ENCODE results near the gene WWOX. TPM values are rescaled to one million over a fixed set of nuclear protein-coding genes. Genes with fewer than 3 reads are reported as not detected.

Gene WWOX
- total RNA-seq, 1 donor from 2014 or later = 7.3 TPM

DNA sequence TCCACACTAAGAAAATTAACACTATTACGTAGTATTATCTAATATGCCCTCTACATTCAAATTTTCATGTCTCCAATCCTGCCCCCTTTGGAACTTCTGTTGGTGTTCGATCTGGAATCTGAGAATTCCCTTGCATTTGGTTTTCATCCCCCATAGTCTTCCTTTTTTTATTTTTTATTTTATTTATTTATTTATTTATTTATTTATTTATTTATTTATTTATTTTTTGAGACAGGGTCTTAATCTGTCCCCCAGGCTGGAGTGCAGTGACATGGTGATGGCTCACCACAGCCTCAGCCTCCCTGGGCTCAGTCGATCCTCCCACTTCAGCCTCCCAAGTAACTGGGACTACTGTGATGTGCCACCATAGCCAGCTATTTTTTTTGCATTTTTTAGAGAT is 911.8 kb downstream of the WWOX start:
- peaks cover 4% of the 10 kb centered on the region for H3K27me3 Mint-ChIP-seq (ENCODE audit: low read depth, unreplicated experiment)
- peaks cover 5% of the 10 kb centered on the region for H3K9me3 Mint-ChIP-seq (ENCODE audit: unreplicated experiment)
- DNase-seq (ENCODE audit: low read depth) = no peak
- Histone ChIP-seq H4K20me1 (ENCODE audit: insufficient read depth, low read length) (no peaks in the 10 kb centered on the region), H3K4me1 (ENCODE audit: insufficient read depth, low read length) (no peaks in the 10 kb centered on the region), H3K4me3 (ENCODE audit: insufficient read depth, low read depth, low read length) (no peak overlapping the region), H2AFZ (ENCODE audit: low read depth, low read length) (no peak overlapping the region), H3K9ac (ENCODE audit: low read length) (no peak overlapping the region), H3K79me2 (ENCODE audit: insufficient read depth, low read length) (no peaks in the 10 kb centered on the region), H3K36me3 (ENCODE audit: insufficient read depth, low read length) (no peaks in the 10 kb centered on the region), H3K27me3 (ENCODE audit: insufficient read depth, low read length) (no peaks in the 10 kb centered on the region), H3K4me2 (ENCODE audit: low read length) (no peak overlapping the region), H3K9me3 (ENCODE audit: insufficient read depth, low read depth, low read length) (no peaks in the 10 kb centered on the region), H3K27ac (ENCODE audit: low read depth, low read length) (no peak overlapping the region)
- no peak overlapping the region for H3K27ac Mint-ChIP-seq (ENCODE audit: unreplicated experiment)
- no peaks in the 10 kb centered on the region for H3K36me3 Mint-ChIP-seq (ENCODE audit: low read depth, unreplicated experiment)
- H3K4me3 Mint-ChIP-seq (ENCODE audit: unreplicated experiment) = no peak overlapping the region
- FAIRE-seq = no peak
- H3K4me1 Mint-ChIP-seq (ENCODE audit: low read depth, unreplicated experiment) = peaks cover 3% of the 10 kb centered on the region
- no peak for TF ChIP-seq CTCF (IDR thresholded peaks at IDR 0.05; ENCODE audit: insufficient read depth, low read depth, low read length)
- TF ChIP-seq EZH2 (IDR thresholded peaks at IDR 0.05; ENCODE audit: insufficient read depth, low read length) = no peak

DNA sequence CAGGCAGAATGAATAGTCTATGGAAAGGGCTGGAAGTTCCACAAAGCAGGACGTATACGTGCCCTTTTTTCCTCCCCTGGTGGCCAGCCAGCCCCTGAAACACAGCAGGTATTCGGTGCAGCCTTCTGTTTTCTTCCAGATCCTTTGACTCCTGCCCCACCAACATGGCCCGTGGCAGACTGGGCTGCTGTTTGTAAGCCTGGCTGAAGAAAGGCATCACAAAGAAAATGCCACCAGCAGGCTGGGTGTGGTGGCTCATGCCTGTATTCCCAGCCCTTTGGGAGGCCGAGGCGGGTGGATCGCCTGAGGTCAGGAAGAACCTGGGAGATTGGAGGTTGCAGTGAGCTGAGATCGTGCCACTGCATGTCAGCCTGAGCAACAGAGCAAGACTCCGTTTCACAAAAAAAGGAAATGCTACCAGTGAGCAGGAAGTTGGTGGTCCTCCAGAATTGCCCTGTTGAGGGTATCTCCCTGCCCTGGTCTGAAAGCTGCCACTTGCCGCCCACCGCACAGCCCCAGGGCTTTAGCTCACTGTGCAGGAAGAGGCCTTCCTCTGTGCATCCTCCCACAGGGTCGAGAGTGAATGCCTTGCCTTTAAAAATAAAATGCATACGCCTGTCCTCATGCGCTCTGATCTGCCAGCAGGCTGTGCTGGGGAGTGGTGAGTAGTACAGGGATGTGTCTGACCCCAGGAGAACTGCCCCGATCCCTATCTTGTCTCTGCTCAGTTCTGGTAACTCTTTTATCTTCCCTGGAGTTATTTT is 913.4 kb downstream of the WWOX start:
- no peaks in the 10 kb centered on the region for H3K27me3 ChIP-seq (ENCODE audit: insufficient read depth, low read length)
- Mint-ChIP-seq H3K9me3 (ENCODE audit: unreplicated experiment) (peaks cover 5% of the 10 kb centered on the region), H3K4me3 (ENCODE audit: unreplicated experiment) (no peak overlapping the region), H3K4me1 (ENCODE audit: low read depth, unreplicated experiment) (peaks cover 2% of the 10 kb centered on the region), H3K36me3 (ENCODE audit: low read depth, unreplicated experiment) (no peaks in the 10 kb centered on the region), H3K27me3 (ENCODE audit: low read depth, unreplicated experiment) (peaks cover 4% of the 10 kb centered on the region), H3K27ac (ENCODE audit: unreplicated experiment) (no peak overlapping the region)
- no peak overlapping the region for H3K9ac ChIP-seq (ENCODE audit: low read length)
- no peak for DNase-seq (ENCODE audit: low read depth)
- no peaks in the 10 kb centered on the region for H3K79me2 ChIP-seq (ENCODE audit: insufficient read depth, low read length)
- no peak overlapping the region for H3K4me2 ChIP-seq (ENCODE audit: low read length)
- H3K9me3 ChIP-seq (ENCODE audit: insufficient read depth, low read depth, low read length) = no peaks in the 10 kb centered on the region
- no peaks in the 10 kb centered on the region for H4K20me1 ChIP-seq (ENCODE audit: insufficient read depth, low read length)
- H3K4me1 ChIP-seq (ENCODE audit: insufficient read depth, low read length) = no peaks in the 10 kb centered on the region
- H3K36me3 ChIP-seq (ENCODE audit: insufficient read depth, low read length) = no peaks in the 10 kb centered on the region
- no peak overlapping the region for H3K27ac ChIP-seq (ENCODE audit: low read depth, low read length)
- H2AFZ ChIP-seq (ENCODE audit: low read depth, low read length) = no peak overlapping the region
- no peak for FAIRE-seq
- no peak overlapping the region for H3K4me3 ChIP-seq (ENCODE audit: insufficient read depth, low read depth, low read length)
- TF ChIP-seq CTCF (IDR thresholded peaks at IDR 0.05; ENCODE audit: insufficient read depth, low read depth, low read length) = no peak

DNA sequence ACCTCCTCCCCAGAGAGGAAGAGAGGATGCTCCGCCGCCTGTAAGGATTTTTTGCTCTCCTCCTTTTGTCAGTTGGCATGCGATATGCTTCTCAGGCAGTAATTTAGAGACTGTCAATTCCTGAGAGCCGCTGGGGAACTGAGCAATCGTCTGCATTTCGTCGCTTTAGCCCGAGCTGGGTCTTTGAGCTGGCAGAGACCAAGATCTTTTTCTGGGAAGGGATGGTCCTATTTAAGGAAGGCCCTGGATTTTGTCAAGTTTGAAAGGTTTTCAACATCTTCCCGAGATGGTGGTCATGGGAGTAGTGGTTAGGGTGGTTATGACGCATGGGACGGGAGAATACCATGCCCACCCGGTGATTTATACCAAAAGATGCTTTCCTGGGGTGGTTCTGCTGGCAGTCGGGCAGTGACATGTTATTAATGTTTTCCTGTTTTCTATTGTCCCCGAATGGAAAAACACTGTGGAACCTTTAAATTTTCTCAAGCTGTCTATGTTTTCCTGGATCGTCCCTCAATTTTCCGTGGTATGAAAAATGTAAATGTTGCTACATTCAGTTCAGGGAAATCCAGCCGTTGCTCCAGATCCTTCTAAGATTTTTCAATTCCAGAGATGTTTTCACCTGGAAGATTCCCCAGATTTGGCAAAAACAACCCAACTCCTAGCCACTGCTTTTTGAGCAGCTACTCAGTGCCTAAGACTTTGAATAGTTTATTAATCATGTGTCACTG is 914.6 kb downstream of the WWOX start:
- H3K9me3 ChIP-seq (ENCODE audit: insufficient read depth, low read depth, low read length) = no peaks in the 10 kb centered on the region
- no peaks in the 10 kb centered on the region for H3K27me3 ChIP-seq (ENCODE audit: insufficient read depth, low read length)
- H3K9me3 Mint-ChIP-seq (ENCODE audit: unreplicated experiment) = peaks cover 5% of the 10 kb centered on the region
- H3K4me3 ChIP-seq (ENCODE audit: insufficient read depth, low read depth, low read length) = no peak overlapping the region
- no peak overlapping the region for H3K4me3 Mint-ChIP-seq (ENCODE audit: unreplicated experiment)
- no peak overlapping the region for H3K9ac ChIP-seq (ENCODE audit: low read length)
- TF ChIP-seq CTCF (IDR thresholded peaks at IDR 0.05; ENCODE audit: insufficient read depth, low read depth, low read length) = no peak
- TF ChIP-seq EZH2 (IDR thresholded peaks at IDR 0.05; ENCODE audit: insufficient read depth, low read length) = no peak
- H3K4me1 ChIP-seq (ENCODE audit: insufficient read depth, low read length) = no peaks in the 10 kb centered on the region
- FAIRE-seq (no peak), DNase-seq (ENCODE audit: low read depth) (no peak)
- no peaks in the 10 kb centered on the region for H3K4me1 Mint-ChIP-seq (ENCODE audit: low read depth, unreplicated experiment)
- H4K20me1 ChIP-seq (ENCODE audit: insufficient read depth, low read length) = no peaks in the 10 kb centered on the region
- peak overlapping the region; percentile 4 for H3K27ac Mint-ChIP-seq (ENCODE audit: unreplicated experiment)
- H3K36me3 Mint-ChIP-seq (ENCODE audit: low read depth, unreplicated experiment) = no peaks in the 10 kb centered on the region
- peaks cover 4% of the 10 kb centered on the region for H3K27me3 Mint-ChIP-seq (ENCODE audit: low read depth, unreplicated experiment)
- H2AFZ ChIP-seq (ENCODE audit: low read depth, low read length) = no peak overlapping the region
- no peaks in the 10 kb centered on the region for H3K79me2 ChIP-seq (ENCODE audit: insufficient read depth, low read length)
- no peaks in the 10 kb centered on the region for H3K36me3 ChIP-seq (ENCODE audit: insufficient read depth, low read length)
- H3K27ac ChIP-seq (ENCODE audit: low read depth, low read length) = no peak overlapping the region
- no peak overlapping the region for H3K4me2 ChIP-seq (ENCODE audit: low read length)
